ENCODE data around the gene MYLK.

MYLK gene

GRCh38 chr3:123792473-123793201 lies 91.5 kb downstream of the MYLK start:
- no peak for DNase-seq (ENCODE audit: low read depth in 2 of 2)

GRCh38 chr3:123791898-123792297 lies 92.2 kb downstream of the MYLK start:
- DNase-seq (ENCODE audit: low read depth in 2 of 2): no peak

GRCh38 chr3:123791417-123791816 lies 92.7 kb downstream of the MYLK start:
- no peak for DNase-seq (ENCODE audit: low read depth in 2 of 2)

GRCh38 chr3:123791073-123791370 lies 93.1 kb downstream of the MYLK start:
- no peak for DNase-seq (ENCODE audit: low read depth in 2 of 2)

- no peak for DNase-seq (ENCODE audit: low read depth in 2 of 2)
These were observed 93.7 kb downstream of the MYLK start for GRCh38 chr3:123790254-123791072.

- DNase-seq (ENCODE audit: low read depth in 2 of 2): no peak
These were observed 94.4 kb downstream of the MYLK start for GRCh38 chr3:123789760-123790159.

GRCh38 chr3:123789160-123789559 lies 95.0 kb downstream of the MYLK start:
- no peak for DNase-seq (ENCODE audit: low read depth in 2 of 2)

GRCh38 chr3:123788710-123789109 lies 95.4 kb downstream of the MYLK start:
- DNase-seq (ENCODE audit: low read depth in 2 of 2): no peak

- no peak for DNase-seq (ENCODE audit: low read depth in 2 of 2)
These were observed 97.0 kb downstream of the MYLK start for GRCh38 chr3:123787133-123787532.

GRCh38 chr3:123785602-123786001 lies 98.5 kb downstream of the MYLK start:
- no peak for DNase-seq (ENCODE audit: low read depth in 2 of 2)

- DNase-seq (ENCODE audit: low read depth in 2 of 2): no peak
These were observed 100.3 kb downstream of the MYLK start for GRCh38 chr3:123783811-123784210.

GRCh38 chr3:123783050-123783689 lies 101.0 kb downstream of the MYLK start:
- no peak for DNase-seq (ENCODE audit: low read depth in 2 of 2)

- DNase-seq (ENCODE audit: low read depth in 2 of 2): no peak
These were observed 101.6 kb downstream of the MYLK start for GRCh38 chr3:123782488-123782887.

- no peak for DNase-seq (ENCODE audit: low read depth in 2 of 2)
These were observed 102.4 kb downstream of the MYLK start for GRCh38 chr3:123781571-123782275.

- no peak for DNase-seq (ENCODE audit: low read depth in 2 of 2)
These were observed 103.0 kb downstream of the MYLK start for GRCh38 chr3:123781138-123781537.

- no peak for DNase-seq (ENCODE audit: low read depth in 2 of 2)
These were observed 103.5 kb downstream of the MYLK start for GRCh38 chr3:123780656-123781055.

- DNase-seq (ENCODE audit: low read depth in 2 of 2): no peak
These were observed 104.4 kb downstream of the MYLK start for GRCh38 chr3:123779655-123780231.

- no peak for DNase-seq (ENCODE audit: low read depth in 2 of 2)
These were observed 105.0 kb downstream of the MYLK start for GRCh38 chr3:123778991-123779622.

GRCh38 chr3:123778525-123778924 lies 105.6 kb downstream of the MYLK start:
- DNase-seq (ENCODE audit: low read depth in 2 of 2): no peak

- DNase-seq (ENCODE audit: low read depth in 2 of 2): no peak
These were observed 107.9 kb downstream of the MYLK start for GRCh38 chr3:123776071-123776782.

- DNase-seq (ENCODE audit: low read depth in 2 of 2): no peak
These were observed 109.7 kb downstream of the MYLK start for GRCh38 chr3:123774474-123774873.
